Ishikawa (cell line): Measurements from ENCODE around the gene TGM2.

ENCODE experiments used
- CEBPB ChIP-seq: IDR thresholded peaks from 2 replicates; pipeline ENCODE4 v1.6.1; 2012
- CREB1 ChIP-seq: IDR thresholded peaks from 2 replicates; pipeline ENCODE4 v1.6.1; 2012; ENCODE audit warnings: low read depth
- EGR1 ChIP-seq: IDR thresholded peaks from 2 replicates; pipeline ENCODE4 v1.6.1; 2012
- EP300 ChIP-seq: IDR thresholded peaks from 2 replicates; pipeline ENCODE4 v1.6.1; 2012; ENCODE audit warnings: borderline replicate concordance
- FOXM1 ChIP-seq: IDR thresholded peaks from 2 replicates; pipeline ENCODE4 v1.6.1; 2012; ENCODE audit warnings: low read depth, borderline replicate concordance
- MAX ChIP-seq: IDR thresholded peaks from 2 replicates; pipeline ENCODE4 v1.6.1; 2012
- NFIC ChIP-seq: IDR thresholded peaks from 2 replicates; pipeline ENCODE4 v1.6.1; 2012
- RAD21 ChIP-seq: IDR thresholded peaks from 2 replicates; pipeline ENCODE4 v1.6.1; 2012; ENCODE audit warnings: low read depth
- REST ChIP-seq: IDR thresholded peaks from 2 replicates; pipeline ENCODE4 v1.6.1; 2012; ENCODE audit warnings: low read depth, mild to moderate bottlenecking
- TAF1 ChIP-seq: IDR thresholded peaks from 2 replicates; pipeline ENCODE4 v1.6.1; 2012; ENCODE audit warnings: low read depth, mild to moderate bottlenecking
- TCF12 ChIP-seq: IDR thresholded peaks from 2 replicates; pipeline ENCODE4 v1.6.1; 2012; ENCODE audit warnings: low read depth
- TEAD4 ChIP-seq: IDR thresholded peaks from 2 replicates; pipeline ENCODE4 v1.6.1; 2012
- YY1 ChIP-seq: IDR thresholded peaks from 2 replicates; pipeline ENCODE4 v1.6.1; 2012; ENCODE audit warnings: low read depth
- ZBTB7A ChIP-seq: IDR thresholded peaks from 2 replicates; pipeline ENCODE4 v1.6.1; 2012; ENCODE audit warnings: low read depth
- TF ChIP-seq, protein P1 (sequence below): IDR thresholded peaks from 2 replicates; pipeline ENCODE4 v1.6.1; 2012

Gene TGM2

DNA sequence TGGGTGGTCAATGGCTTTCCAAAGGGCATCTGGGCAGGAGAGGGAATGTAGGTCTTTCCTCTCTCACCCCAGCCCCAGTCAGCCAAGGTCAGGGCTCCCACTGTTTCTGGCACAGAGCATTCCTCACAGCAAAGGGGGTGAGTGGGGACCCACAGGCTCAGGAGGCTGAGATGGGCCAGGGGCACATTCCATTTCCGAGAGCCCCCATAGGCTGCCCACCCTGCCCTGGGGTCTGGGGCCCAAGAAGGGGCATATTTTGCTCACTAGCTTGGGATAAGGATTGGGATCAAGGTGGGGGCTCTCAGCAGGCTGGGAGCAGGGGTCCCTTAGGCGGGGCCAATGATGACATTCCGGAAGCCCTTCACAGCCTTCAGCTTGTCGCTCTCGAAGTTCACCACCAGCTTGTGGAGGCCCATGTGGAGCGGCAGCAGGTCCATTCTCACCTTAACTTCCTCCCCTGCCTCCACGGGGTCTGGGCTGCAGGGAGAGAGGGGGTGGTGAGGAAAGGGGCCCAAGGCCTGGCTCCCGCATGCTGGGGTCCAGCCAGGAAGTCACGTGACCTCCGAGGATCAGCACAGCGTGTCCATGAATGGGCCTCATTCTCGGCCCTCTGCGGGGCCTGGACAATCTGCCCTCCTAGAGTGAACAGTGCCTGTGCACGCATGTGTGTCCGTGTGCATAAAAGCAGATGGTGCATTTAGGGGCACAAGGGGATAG is 35.0 kb downstream of the TGM2 start:
- TF ChIP-seq CREB1 (no peak), TAF1 (no peak), FOXM1 (no peak), NFIC (no peak), TEAD4 (no peak), CEBPB (no peak)
- TF ChIP-seq, protein P1, sequence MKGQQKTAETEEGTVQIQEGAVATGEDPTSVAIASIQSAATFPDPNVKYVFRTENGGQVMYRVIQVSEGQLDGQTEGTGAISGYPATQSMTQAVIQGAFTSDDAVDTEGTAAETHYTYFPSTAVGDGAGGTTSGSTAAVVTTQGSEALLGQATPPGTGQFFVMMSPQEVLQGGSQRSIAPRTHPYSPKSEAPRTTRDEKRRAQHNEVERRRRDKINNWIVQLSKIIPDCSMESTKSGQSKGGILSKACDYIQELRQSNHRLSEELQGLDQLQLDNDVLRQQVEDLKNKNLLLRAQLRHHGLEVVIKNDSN, result no peak

GRCh38 chr20:38129248-38129865 is 35.7 kb downstream of the TGM2 start:
- TF ChIP-seq TCF12 (no peak), NFIC (no peak), CREB1 (no peak), FOXM1 (no peak), REST (no peak), EGR1 (no peak), RAD21 (no peak), YY1 (no peak)

GRCh38 chr20:38128691-38129090 is 36.4 kb downstream of the TGM2 start:
- TF ChIP-seq EGR1, result no peak
- no peak for TF ChIP-seq MAX
- TF ChIP-seq YY1, result no peak
- TF ChIP-seq CREB1, result no peak

- TF ChIP-seq YY1 (no peak), EP300 (no peak), RAD21 (no peak), REST (no peak), TEAD4 (no peak), ZBTB7A (no peak)
- TF ChIP-seq, protein P1, result no peak
Measured at GRCh38 chr20:38127920-38128528, 37.0 kb downstream of the TGM2 start.

- TF ChIP-seq TCF12 (no peak), YY1 (no peak), EP300 (peak; percentile 14; the same call in 1 of the 2 replicates), MAX (no peak), TEAD4 (0 out of 2 replicates have a peak, but pooled peaks have one; percentile 9), EGR1 (no peak), NFIC (no peak)
- TF ChIP-seq, protein P1, result peak; percentile 28; the same call in 1 of the 2 replicates
Measured at GRCh38 chr20:38126932-38127621, 38.0 kb downstream of the TGM2 start.
